ENCODE results near the gene ATF7.
"Not testable (repeated sequence)": the region's sequence is repeated elsewhere in the genome, so short reads cannot be mapped to it uniquely, and the experiment has no call there.

Gene ATF7

DNA sequence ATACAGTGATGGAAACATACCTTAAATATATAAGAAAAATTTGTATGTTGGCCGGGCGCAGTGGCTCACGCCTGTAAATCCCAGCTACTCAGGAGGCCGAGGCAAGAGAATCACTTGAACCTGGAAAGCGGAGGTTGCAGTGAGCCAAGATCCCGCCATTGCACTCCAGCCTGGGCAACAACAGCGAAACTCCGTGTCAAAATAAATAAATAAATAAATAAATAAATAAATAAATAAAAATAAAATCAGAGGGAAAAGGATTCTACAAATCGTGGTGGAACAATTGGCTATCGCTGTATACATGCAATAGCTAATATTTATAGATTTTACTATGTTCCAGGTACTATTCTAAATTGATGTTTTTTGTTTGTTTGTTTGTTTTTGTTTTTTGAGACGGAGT lies 1.7 kb upstream of the ATF7 start:
- no peak for DNase-seq (ENCODE audit: low read depth, low spot score)

DNA sequence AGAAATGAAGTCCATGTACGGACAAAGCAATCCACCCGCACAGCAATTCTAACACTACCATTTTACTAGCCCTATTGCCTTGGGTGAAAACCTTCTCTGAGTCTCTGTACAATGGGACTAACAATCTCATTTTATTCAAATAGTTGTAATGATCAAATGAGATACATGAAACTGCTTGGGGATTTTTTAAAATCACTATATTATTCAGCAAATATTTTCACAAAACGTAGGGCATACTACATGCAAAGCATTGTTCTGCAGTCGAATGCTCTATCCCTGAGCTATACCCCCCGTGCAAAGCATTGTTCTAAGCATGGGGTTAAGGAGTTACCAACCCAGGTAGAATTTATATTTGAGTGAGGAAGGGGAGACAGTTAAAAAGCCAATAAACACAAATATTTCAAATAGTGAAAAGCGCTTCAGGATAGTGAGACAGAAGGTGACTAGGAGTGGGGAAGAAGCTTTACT lies 554 bp upstream of the ATF7 start:
- DNase-seq (ENCODE audit: low read depth, low spot score) = no peak

DNA sequence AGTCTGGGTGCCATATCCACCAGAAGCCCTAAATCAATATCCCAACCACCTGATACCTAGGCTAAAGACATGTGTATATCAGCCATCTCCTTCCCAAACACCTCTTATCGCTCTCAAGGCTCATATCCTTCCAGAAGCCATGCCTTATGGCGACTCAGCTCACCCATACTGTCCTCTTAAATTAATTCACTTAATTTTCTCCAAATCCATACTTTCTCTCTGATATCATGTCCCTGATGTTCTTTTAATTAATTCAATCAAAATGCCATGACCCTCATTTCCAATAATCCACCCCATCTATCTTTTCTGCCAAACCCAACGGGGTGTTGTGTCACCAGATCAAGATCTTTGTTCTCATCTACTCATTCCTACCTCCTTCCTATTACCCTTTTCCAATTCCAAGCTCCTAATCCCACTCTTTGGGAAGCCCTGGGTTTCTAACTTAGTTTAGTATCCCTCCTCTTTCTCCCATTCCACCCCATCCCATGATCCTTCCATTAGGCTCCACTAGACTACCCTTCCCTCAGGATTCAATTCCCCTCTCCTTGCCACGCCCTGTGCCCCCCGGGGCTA lies 723 bp downstream of the ATF7 start:
- no peak for DNase-seq (ENCODE audit: low read depth, low spot score)

DNA sequence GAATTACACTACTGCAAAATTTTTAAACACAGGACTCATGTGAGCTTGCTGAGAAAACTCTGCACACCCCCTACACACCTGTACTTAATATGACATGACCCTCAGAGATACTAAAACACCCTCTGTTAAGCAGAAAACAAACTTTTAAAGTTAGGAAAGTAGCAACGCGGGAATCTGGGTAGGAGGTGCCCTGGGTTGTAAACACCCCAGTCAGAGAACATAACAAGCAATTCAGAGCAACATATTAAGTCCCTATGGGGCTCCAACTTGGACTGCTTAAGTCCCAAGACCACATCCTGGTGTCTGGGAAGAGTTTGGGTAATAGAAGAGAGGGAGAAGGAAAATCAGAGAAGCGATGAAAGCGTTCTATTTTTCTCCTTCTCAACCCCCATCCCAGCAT lies 1.2 kb downstream of the ATF7 start:
- no peak for DNase-seq (ENCODE audit: low read depth, low spot score)

DNA sequence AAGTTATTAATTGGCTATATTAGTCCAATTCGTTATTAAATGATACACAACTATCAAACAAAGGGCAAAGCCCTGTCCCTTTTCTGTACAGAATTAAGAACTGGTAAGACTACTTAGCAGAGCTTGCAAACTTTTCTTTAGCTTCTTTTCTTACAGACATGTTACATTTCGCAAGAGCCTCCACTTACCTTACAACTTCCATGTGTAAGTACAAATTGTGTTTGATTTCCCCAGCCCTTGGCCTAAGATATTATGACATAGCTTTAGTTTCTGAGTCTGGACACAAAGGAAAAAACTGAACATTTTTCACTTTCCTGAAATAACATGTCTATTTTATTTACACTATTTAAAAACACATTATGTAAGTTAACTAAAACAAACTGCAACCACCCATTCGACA lies 1.7 kb downstream of the ATF7 start:
- DNase-seq (ENCODE audit: low read depth, low spot score) = no peak

DNA sequence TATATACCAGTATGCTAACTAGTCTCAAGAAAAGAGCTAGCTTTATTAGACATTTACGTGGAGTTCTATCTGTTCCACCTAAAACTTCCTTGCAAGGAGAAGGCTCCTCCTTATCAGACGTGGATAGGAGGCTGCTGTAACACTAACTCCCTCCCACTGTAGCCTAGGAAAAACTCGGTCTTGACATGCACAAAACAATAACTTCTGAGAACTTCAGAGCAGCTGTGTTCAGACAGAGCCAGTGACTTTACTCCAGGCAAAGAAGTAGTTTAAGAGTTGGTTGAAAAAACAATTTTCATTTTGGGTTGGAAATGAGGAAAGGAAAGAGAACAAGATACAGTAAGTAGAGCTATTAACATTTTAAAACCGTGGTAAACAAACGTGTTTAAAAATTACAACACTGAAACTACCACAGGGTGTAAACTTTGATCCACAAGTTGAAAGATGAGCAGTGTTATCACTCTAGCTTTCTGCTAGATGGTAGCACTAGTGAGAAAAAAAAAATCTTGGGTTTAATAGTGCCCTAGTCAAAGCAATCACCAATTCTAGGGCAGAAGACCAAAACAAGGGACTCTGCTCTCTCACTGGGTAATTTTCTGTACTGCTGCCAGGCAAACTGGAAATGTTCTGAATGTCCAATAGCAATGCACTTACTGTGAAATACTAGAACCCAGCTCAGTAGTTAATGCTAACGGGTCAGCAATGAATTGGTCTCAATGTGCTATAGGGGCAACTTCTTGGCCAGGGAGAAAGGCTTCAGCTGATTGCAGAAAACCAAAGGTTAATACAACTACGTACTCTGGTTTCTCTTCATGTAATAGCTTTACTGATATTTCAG lies 2.4 kb downstream of the ATF7 start:
- DNase-seq (ENCODE audit: low read depth, low spot score) = peak; percentile 29

DNA sequence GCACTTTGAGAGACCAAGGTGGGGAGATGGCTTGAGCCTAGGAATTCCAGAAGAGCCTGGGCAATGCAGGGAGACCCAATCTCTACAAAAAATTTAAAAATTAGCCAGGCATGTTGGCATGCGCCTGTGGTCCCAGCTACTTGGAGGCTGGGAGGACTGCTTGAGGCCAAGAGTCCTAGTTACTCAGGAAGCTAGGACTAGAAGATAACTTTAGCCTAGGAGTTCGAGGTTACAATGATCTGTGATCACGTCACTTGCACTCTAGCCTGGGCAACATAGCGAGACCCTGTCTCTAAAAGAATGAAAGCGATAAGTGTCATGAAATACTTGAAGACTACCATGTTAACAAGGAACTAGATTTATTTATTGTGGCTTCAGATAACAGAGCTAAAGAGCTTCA lies 3.5 kb downstream of the ATF7 start:
- DNase-seq (ENCODE audit: low read depth, low spot score) = no peak

DNA sequence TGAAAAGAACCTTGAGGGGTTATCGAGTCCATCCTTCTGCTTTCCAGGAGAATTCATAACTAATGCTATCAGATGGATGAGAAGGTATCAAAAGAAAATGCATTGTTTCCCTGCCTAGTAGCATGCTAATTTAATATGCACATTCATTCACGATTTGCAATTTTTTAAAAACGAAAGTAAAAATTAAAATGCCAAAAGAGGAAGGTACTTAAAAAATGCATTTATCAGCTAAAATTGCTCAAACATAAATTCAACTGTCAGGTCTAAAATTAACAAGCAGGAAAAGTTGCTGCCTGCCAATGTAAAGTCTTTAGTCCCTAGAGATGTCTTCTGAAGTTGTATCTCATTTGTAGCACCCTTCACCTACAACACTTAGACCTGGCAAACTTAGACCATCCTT lies 7.9 kb downstream of the ATF7 start:
- no peak for DNase-seq (ENCODE audit: low read depth, low spot score)

DNA sequence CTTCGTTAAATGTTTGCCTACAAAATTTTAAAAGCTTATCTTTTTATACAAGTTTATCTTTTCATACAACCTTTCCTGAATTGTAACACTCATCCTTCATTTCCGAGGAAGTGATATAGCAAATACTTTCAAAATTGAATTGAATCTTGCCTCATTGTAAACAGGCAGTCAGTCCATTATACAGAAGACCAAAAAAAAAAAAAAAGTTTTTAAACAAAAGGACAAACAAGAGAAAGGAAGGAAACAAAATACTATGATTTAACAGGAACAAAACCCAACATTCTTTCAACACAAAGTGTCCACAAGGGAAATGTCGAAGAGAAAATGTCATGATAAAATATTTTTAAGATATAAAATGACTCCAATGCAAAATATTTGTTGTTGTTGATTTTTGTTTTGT lies 8.5 kb downstream of the ATF7 start:
- no peak for DNase-seq (ENCODE audit: low read depth, low spot score)

DNA sequence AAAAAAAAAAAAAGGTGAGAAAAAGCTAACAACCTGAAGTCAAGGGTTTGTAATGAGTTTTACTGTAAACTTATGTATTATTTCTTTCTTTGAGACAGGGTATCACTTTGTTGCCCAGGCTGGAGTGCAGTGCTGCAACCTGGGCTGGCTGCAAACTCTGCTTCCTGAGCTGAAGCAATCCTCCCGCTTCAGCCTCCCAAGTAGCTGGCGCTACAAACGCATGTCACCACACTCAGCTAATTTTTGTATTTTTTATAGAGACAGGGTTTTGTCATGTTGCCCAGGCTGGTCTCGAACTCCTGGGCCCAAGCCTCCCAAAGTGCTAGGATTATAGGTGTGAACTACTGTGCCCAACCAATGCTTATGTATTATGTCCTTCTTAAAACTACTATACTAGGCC lies 9.2 kb downstream of the ATF7 start:
- no peak for DNase-seq (ENCODE audit: low read depth, low spot score)

DNA sequence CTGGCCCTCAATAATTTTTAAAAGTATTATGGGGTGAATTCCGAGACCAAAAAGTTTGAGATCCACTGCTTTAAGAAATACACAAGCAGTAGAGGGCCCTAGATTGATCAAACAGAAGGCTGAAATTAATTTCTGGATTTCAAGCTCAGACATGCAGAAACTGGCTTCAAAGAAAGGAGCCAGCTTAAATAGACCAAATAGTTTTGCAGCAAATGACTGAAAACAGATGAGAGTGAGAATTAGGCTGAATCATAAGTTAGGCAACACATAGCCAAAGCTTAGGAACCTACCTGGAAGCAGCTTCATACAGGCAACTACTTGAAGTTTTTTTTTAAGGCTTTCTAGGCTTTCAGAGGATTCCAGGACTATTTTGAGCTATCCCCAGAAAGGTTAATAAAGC lies 12.4 kb downstream of the ATF7 start:
- no peak for DNase-seq (ENCODE audit: low read depth, low spot score)

DNA sequence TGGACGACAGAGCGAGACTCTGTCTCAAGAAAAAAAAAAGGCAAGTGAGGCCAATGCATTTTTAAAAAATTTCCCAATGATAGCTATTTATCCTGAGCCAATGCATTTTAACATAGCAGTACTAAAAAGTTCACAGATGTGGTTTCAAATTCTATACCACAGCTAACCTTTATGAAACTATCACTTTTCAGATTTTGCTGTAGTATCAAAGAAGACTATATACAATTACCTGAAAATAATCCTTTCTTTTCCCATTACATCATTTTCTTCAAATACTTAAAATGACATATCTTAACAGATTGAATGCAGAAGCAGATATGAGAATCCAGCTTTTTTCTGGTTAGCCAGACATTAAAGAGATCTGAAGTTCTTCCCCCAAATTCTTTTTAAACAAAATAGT lies 13.2 kb downstream of the ATF7 start:
- no peak for DNase-seq (ENCODE audit: low read depth, low spot score)

DNA sequence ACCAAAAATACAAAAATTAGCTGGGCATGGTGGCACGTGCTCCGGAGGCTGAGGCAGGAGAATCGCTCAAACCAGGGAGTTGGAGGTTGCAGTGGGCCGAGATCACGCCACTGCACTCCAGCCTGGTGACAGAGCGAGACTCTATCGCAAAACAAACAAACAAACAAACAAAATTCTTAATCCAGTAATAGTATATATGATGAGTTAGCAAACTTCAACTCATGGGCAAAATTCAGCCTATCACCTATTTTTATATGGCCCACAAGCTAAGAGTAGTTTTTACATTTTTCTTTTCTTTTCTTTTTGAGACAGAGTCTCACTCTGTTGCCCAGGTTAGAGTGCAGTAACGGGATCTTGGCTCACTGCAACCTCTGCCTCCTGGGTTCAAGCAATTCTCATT lies 14.9 kb downstream of the ATF7 start:
- DNase-seq (ENCODE audit: low read depth, low spot score) = no peak

DNA sequence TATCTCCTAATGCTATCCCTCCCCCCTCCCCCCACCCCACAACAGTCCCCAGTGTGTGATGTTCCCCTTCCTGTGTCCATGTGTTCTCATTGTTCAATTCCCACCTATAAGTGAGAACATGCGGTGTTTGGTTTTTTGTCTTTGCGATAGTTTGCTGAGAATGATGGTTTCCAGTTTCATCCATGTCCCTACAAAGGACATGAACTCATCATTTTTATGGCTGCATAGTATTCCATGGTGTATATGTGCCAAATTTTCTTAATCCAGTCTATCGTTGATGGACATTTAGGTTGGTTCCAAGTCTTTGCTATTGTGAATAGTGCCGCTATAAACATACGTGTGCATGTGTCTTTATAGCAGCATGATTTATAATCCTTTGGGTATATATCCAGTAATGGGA lies 19.5 kb downstream of the ATF7 start:
- not testable (repeated sequence) for DNase-seq (ENCODE audit: low read depth, low spot score)

DNA sequence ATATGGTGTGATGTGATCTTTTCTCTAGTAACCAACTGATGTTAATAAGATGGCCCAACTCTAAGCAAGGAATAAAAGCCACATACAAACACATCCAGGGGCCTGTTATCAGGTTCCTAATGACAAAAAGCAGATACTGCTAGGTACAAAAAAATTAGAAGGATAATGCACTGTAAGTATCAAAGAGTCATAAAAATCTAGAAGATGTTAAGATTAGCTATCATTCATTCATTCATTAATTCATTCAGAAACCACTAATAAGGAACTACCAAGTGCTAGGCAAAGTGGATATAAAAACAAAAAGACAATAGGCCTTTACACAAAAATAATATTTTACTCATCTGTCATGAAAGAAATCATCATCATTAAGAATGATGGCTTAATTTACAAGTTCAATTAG lies 21.6 kb downstream of the ATF7 start:
- no peak for DNase-seq (ENCODE audit: low read depth, low spot score)

DNA sequence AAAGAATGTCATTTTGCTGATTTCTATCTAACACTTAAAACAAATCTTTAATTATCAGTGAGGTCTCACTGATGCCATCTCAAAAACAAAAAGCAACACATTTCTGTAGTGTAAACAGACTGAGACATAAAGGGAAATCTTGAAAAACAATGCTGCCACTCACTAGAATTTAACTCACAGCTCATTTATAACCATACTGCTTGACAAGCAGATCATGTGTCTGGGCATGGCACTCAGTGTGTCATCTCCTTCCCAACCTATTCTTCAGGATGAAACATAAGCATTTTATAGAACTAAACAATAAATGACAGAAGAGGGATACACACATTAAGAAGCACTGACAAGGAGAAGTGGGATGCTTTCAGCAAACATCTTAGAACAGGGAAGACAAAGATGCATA lies 22.4 kb downstream of the ATF7 start:
- no peak for DNase-seq (ENCODE audit: low read depth, low spot score)

DNA sequence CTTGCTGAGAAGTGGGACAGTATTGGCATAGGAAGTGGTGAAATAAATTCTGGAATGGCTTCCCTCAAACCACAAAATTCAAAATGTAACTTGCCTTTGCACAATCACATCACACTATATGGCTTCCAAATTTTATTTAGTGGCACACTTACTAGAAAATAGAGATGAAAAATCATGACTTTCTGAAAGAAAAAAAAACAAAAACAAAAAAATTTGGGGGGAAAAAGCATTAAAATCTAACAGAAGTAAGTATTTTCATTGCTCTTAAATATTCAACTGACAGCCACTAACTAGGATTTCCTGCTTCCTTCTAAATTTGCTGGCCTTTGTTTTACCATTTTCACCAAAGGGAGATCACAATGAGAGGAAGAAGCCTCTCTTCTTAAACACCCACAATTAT lies 23.0 kb downstream of the ATF7 start:
- DNase-seq (ENCODE audit: low read depth, low spot score) = no peak

DNA sequence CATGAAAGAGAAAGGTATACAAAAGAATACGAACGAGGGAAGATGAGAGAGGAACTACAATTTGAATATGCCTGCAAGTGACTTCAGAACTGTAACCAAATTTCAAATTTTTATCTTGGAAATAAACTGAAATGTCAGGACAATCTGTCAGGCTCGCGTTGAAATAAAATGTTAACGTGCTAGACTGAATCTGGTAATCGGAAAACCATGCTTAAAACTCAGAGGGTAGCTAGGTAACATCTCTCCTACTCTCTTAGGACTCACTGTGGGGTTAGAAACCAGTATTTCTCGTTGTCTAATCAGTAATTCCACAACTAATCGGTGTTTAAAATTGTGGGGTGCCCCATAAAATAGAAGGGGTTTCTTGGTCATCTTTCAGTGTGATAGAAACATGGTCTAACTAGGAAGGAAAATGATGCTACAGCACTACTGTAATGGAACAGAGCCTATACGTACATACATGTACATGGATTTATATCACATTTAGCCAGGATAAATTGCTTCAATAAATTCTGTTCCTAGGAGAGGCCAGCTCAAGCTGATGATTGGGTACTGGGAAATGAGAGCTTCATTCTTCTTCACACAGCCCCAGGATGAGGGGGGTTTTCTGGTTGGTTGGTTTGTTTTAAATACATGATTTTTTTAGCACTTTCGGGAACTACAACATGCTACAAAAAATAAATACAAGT lies 23.9 kb downstream of the ATF7 start:
- DNase-seq (ENCODE audit: low read depth, low spot score) = no peak

DNA sequence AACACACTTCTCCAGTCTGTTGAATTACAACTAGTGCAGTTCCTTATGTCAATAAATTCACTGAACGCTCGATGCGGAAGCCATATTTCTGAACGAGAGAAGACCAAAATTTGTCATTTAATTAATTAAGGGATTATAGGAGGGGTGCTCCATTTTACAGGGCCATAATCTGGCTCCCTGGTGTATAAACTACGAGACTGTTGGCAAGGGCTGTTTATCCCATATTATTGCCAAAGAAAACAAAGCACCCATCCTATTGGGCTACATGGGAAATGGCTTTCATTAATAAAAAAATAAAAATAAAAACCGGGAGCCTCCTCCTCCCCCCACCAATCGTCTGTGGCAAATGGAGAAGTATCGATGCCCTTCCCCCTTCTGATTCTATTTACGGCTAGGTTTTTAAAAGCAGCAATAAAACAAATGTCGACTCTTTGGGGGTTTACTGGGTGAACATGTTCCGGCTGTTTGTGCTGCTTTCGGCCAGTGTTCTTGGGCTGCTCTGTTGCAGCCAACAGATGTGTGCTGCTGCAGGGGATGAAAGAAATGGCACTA lies 24.8 kb downstream of the ATF7 start:
- no peak for DNase-seq (ENCODE audit: low read depth, low spot score)

DNA sequence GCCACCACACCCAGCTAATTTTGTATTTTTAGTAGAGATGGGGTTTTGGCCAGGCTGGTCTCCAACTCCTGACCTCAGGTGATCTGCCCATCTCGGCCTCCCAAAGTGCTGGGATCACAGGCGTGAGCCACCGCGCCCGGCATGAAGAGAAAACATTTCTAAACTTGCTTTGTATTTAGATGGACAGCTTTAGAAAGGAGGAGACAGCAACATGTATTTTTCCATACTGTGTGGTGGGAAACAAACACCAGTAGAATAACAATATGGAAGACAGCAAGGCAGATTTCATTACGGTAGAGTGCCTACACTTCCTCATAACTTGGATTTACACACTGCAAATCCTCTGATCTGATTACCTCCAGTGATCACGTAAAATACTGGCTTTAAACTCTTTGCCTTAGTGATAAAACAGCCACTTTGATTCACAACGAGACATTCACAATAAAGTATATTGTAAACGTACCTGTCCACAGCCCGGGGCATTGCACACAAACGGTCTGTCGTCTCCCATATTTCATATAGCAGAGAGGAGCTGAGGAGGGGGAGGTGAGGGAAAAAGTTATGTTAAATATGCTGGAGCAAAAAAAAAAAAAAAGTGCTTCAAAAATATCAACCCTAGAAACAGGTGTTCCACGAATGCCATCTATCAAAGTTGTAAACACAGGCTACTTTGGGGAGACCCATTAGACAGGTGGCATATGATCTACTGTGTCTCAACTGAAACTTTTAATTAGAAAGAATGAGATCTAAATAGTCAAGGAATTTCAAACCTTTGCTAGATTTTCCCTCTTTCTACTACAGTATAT lies 25.5 kb downstream of the ATF7 start:
- no peak for DNase-seq (ENCODE audit: low read depth, low spot score)

DNA sequence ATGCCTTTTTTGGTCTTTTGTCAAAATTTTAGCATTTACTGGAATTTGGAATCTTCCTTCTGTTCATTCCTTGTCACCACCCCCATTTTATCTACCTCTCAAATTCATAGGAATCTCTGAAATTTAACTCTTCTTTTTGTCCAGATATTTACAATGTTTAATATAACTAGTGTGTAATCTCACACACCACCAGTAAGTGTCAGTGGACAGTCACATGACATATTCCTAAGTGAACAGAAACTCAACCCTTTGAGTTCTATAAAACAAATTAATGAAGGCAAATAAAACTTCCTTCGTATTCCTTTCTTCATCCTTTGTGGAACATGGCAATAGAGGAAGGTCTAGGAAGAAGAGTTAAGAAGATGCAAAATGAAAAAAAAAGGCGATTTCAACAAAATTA lies 26.6 kb downstream of the ATF7 start:
- DNase-seq (ENCODE audit: low read depth, low spot score) = no peak

DNA sequence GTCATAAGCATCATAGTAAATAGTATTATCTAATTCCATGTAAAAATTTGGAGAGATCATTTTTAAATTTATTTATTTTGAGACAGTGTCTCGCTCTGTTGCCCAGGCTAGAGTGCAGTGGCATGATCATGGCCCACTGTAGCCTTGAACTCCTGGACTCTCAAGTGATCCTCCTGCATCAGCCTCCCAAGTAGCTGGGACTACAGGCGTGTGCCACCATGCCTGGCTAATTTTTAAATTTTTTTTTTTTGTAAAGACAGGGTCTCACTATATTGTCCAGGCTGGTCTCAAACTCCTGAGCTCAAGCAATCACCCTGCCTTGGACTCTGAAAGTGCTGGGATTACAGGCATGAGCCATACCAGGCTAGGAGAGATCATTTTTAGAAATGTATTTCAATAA lies 27.2 kb downstream of the ATF7 start:
- DNase-seq (ENCODE audit: low read depth, low spot score) = not testable (repeated sequence)

Data from smooth muscle cell of the brain vasculature (primary cell).